ENCODE data around the gene RHBDD1.

Gene RHBDD1

DNA sequence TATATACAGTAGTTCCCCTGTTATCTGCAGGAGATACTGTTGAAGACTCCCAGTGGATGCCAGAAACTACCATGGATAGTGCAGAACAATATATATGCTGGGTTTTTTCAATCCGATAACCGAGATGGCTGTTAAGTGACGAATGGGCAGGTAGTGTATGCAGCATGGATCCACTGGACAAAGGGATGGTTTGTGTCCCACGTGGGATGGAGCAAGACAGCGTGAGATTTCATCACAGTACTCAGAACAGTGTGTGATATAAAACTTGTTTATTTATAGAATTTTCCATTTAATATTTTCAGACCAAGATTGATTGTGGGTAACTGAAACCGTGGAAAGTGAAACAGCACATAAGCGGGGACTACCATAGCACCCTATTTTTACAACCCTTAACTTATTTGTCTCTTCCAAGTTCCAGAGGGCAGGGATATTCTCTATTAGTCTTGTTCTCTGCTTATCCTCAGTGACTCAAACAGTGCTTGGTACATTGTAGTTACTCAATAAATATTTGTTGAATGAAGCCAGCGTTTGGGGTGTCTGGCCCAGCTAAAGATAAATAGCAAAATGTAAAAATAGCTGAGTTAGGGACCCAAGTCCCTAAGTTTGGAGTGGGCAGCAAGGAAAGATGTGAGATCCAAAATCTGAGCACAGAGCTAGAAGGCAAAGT lies 50.0 kb downstream of the RHBDD1 start:
- DNase-seq (ENCODE audit: low read depth), result no peak

DNA sequence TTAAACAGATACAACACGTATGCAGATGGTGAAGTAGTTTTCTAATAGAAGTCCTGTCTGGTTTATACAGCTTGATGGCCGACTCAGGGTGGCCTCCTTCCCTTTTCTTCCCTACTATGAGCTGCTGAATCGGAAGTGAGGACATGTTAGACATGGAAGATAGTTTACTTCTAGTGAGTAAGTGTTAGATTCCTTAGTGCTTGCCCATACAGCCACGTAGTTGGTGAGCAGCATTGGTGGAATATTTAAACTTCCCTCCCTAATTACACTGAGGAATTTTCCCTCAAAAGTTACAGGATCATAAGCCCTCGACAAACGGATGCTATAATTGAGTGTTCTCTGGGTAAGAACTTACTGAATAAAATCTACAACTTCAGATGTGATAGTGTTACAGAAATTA lies 52.1 kb downstream of the RHBDD1 start:
- DNase-seq (ENCODE audit: low read depth), result no peak

DNA sequence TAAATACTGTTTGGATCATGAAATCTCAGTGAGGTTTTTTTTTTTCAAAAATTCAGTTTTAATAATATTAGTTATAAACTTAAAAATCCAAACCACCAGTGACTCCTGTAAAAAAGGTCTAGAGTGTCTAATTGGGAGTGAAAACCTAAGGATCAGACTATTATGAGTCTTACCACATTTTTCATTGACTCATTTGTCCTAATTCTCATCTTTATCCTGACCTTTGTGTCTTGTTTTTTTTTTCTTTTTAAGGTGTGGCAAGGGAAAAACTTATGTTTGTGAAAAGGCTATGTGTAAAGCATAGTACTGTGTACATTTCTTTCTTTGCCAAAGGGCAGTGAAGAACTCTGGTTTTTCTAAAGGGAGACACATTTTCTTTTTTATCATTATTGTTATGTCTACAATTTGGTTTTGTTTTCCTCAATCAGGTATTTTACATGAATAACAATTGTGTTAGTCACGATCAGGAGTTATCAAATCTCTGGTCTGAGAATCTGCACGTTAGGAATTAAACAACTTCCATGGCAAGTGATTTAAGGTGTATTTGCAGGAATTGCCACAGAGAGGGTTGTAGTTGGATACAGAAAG lies 52.6 kb downstream of the RHBDD1 start:
- no peak for DNase-seq (ENCODE audit: low read depth)

DNA sequence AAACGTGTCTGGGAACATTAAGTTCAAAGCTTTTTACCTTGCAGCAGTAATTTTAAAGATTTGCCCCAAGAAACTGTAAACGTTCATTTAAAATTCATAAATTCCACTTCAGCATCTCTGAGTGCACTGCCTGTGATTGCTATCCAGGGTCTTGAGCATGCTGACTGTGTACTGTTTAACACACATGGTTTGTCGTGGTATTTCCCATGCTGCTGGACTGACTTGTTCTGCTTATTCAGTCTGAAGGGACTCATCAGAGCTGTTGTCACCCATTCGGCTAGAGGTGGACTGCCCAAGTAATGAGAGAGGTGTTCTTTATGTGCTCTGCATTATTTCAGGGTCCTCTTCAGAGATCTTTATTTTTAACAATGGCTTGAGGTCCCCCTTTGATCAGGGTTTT lies 53.1 kb downstream of the RHBDD1 start:
- DNase-seq (ENCODE audit: low read depth), result no peak

DNA sequence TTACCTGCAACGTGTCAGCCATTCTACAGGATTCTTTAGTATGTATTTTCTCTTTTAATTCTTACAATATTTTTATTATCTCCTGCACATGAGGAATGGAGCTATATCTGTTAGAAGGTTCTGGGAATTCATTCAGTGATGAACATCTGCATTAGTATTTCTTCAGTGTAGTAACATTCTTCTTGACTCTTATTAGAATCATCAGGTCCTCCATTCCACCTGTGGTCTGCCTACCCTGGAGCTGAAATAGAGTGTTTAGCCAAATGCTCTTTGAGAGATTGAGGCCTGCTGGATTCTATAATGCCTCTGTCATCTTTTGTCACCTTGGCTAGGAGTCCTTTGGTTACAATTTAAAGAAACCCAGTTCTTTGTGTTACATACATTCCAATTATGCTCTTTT lies 54.4 kb downstream of the RHBDD1 start:
- no peak for DNase-seq (ENCODE audit: low read depth)

DNA sequence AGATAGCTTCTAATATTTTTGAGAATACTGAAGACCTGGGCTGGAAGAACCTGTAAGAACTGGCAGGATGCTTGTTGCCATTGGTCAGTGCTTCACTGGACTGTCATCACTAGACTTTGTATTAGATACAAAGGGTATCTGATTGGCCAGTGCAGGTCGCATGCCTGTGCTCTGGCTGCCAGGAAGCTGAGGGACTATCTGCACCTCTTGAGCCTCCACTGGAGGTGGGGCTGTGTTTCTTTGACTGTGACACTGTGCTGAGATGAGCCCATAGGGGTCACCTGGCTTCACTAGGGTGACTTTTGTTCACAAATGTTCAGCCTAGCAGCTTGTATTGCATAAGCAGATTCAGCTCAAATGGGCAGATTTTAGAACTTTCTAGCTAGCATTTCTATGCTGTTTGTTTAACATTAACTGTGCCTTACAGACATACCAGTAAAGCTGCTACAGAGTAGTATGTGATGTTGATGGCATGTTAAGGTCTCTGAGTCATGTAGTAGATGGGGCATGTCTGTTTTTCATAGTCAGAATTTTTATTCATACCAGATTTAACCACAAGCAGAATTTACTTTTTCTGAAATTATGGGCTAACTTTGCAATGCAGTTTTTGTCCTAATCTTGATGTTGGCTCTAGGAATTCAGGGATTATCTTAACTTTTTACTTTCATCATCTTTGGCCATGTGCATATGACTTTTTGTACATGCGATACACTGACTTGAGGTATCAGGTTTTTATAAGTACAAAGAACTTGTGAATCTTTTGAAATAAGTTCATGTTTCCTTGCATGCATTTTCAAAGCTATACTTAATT lies 56.1 kb downstream of the RHBDD1 start:
- no peak for DNase-seq (ENCODE audit: low read depth)

DNA sequence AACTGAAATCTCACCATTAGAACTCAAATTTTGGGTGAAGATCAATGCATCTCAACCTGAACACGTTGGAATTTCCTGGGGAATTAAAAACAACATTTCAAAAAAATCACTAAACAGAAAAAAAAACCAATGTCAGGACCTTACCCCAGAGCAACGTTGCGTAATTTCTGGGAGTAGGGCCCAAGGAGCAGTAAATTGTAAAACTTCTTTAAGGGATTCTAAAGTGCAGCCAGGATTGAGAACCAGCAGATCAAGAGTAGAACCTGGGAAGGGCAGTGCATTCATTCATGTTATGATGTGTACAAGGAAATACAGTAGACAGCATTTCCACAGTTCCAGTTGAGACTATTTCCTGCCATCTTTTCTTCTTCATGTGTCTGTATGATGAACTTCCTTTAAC lies 56.9 kb downstream of the RHBDD1 start:
- no peak for DNase-seq (ENCODE audit: low read depth)

DNA sequence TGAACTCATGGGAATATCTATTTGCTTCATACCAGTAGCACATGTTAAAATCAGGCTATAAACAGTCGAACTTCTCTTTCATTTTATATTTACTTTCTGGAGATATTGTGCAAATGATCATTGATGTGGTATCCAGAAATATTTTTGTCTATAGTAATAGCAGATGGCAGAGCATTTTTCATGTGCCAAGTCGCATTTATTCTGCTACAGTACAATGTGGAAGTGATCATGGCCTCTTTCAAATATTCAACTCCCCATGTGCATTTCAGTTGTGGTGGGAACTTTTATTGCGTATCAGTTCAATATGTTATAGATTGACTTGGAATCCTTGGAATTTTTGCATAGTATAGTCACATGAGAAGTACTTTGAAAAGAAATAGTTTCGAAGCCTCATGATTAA lies 57.4 kb downstream of the RHBDD1 start:
- no peak for DNase-seq (ENCODE audit: low read depth)

DNA sequence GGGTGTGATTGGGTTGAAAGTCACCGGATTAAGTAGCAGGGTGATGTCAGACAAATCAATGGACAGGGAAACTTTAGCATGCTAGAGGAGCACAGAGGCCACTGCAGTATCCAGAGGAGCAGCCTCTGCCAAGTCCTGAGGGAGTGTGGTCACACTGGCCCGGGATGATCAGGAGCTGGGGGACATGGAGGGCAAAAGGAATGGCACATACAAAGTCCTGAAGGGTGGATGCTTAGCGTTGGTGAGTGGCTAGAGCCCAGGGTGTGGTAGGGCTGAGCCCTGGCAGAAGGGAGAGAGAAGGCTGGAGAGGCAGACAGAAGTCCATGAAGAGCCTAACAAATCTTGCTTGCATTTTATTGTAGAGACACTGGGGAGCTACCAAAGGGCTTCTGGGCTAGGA lies 58.9 kb downstream of the RHBDD1 start:
- DNase-seq (ENCODE audit: low read depth), result no peak

DNA sequence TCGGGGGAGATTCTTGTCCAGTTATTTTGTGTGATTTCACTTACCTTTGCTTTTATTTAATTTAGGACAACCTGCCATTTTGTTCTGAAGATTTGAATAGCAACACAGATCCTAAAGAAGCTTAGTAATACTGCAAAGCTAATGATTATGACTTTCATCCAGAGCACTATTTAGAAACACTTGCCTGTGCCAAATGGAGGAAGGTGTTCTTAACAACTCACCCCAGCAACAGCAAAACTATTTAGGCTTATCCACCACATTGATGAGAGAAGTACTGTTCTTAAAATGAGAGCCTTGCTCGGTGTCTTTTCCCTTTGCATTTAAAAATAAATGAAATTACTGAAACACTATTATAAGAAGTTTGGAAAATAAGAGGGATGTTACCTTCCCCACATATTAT lies 59.7 kb downstream of the RHBDD1 start:
- no peak for DNase-seq (ENCODE audit: low read depth)

DNA sequence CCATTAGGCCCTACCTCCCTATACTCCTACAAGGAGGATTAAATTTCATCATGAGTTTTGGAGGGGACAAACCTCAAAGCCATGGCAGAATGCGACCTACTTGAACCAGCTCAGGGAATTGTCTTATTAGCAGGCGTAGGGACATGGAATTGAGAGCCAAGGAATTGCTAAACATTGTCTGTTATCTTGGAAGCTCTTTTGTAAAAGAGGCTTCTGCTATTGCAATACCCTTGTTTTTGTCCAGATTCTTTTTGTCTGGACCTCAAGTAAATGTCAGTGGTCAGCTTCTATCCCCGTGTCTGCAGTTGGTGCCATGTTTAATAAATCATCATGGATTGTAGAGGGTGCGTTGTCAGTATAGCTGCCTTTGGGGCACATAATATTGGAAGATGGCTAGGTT lies 62.3 kb downstream of the RHBDD1 start:
- DNase-seq (ENCODE audit: low read depth), result no peak

DNA sequence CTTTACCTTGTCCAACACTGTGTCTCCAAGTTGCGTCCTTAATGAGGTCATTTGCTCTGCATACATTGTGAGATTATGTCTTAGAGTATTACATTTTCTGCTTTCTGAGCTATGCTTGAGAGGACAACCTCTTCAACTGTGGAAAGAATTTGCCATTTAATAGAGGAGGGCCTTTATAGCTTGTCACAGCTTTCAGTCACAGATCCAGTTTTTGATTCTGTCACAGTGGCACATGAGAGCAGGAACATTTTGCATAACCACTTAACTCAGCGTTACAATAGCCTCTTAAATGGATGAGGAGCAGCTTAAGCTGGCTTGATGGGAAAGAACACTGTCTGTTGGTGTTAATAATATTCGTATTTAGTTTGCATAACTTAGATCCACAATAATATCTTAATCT lies 63.0 kb downstream of the RHBDD1 start:
- DNase-seq (ENCODE audit: low read depth), result no peak

DNA sequence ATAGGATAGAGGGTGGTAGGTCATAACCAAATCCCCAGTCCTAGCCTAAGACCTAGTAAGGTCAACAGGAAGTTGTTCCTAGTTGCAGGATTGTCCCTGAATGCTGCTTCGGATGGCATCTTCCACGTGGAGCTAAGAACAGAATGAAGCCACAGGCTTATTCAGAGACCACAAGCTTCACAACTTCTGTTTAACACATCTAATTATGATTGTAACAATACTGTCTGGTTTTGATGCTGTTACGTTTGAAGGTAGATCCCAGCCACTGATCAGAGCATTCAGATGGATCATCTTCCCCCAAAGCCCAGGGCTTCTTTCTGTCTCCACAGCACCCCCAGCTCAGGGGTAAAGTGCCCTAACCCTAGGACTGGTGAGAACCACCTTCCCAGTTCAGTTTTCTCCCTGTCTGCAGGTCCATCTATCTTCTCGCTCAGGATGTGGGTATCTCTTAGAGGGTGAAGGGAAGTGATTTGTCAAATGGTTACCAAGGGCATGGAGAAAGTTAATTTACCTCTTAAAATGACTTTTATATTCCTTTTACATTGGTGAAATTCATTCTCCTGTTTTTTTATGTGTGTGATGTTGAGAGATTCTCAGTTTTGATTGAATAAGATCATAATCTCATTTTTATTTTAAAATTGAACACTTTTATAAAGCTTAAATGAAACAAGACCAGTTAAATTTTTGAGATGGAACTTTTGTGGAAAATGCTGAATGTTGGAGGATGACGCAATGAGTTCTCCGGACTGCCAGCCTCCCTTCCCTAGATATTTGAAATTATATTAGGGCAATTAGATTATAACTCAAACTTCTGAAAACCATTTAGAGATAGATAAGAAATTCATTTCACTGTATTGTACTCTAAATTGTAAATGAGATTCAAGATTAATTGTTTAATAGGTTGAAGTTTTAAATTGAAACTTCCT lies 66.5 kb downstream of the RHBDD1 start:
- DNase-seq (ENCODE audit: low read depth), result no peak

DNA sequence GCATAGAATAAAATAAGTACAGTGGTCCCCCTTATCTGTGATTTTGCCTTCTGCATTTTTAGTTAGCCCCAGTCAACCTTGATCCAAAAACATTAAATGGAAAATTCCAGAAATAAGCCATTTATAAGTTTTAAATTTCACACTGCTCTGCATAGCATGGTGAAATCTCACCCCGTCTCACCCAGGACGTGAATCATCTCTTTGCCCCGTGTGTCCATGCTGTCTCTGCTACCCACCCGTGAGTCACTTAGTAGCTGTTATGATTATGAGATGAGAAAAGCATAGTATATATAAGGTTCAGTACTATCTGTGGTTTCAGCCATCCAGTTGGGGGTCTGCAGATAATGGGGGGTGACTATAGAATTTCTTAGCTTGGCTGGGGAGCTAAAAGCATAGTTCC lies 67.3 kb downstream of the RHBDD1 start:
- no peak for DNase-seq (ENCODE audit: low read depth)

DNA sequence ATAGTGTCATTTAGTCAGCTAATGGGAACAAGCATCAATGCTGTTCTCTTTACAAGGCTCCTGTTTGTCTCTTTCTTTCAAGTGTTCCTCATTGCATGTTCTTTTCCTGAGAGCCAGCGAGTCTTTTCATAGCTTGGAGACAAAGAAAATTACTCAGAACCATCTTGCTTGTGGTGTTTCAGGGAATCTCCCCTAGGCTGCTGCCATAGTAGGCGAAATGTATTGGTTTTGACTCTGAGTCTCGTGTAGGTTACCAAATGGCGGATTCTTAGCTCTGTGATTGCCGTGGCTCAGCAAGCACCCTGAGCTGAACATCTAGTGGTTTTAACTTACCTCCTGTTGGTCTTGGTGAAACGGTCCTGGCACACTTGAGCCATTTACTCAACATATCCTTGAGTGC lies 68.7 kb downstream of the RHBDD1 start:
- DNase-seq (ENCODE audit: low read depth), result no peak

DNA sequence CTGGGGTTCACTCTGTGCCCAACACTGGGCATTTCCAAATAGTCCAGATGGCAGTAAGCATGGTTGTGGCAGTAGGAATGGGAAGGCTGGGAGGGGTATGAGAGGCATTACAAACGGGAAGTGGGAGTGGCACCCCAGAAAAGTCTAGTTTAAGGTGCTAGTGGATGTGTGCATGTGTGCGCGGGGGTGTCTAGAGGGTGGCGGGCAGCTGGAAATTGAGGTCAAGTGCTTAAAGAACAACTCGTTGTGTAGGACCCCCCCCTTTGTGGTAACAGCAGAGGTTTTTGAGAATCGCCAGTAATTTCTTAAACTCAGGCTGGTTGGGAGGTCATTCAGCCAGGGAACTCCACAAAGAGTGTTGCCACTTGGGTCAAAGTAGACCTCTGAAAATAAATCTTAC lies 69.9 kb downstream of the RHBDD1 start:
- no peak for DNase-seq (ENCODE audit: low read depth)

DNA sequence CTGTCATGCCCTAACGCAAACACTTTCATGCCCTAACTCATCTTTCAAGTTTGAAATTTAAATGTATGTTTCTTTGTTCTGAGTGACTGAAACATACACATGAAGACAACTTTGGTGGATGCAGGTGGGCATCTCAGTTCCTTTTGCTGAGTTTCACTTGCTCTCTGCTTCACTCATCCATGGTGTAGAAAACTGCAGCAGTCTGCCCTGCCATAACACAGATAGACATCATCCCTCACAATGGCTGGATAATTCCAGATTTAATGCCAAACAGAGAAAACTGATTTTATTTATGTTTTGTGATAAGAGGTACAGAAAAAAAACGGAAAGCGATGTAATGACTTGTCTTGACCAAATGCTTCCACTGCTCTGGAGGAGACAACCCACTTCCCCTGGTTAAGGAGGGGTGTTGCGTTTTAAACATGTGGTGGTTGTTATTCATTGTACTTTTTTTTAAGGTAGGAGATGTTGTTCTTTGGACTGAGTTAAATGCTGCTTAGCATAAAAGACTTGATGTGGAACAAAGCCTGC lies 70.4 kb downstream of the RHBDD1 start:
- no peak for DNase-seq (ENCODE audit: low read depth)

DNA sequence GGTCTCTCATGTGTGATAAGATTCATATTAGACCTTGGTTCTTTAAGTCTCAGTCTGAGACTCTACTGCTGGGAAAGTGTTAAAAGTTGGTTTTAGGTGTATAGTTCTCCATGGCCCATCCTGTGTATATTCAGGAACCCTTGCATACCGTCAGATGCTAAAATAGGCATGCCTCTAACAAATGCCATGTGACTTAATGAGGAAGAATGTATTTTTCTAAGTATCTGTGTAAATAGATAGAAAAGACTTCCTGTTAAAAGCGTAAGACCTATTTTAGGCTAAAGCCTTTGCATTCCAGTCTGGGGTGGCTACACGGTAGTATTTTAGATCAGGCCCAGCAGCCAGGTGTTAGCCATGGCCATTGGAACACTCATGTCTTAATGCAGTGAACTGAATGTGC lies 73.3 kb downstream of the RHBDD1 start:
- DNase-seq (ENCODE audit: low read depth), result no peak

DNA sequence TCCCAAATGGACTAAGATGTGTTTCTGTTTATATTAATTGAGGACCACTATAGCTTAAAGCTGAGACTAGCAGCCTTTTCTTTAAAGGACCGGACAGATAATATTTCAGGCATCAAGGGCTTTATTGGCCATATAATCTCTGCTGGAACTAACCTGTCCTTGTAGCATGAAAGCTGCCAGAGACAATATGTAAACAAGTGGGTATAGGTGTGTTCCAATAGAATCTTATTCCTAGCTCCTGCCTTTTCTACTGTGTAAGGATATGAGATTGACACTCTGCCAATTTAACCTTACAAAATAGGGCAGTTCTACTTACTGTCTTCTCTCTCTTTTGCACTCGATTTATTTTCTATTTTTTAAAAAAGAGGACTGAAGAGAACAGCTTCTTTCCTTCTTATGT lies 74.0 kb downstream of the RHBDD1 start:
- DNase-seq (ENCODE audit: low read depth), result no peak

DNA sequence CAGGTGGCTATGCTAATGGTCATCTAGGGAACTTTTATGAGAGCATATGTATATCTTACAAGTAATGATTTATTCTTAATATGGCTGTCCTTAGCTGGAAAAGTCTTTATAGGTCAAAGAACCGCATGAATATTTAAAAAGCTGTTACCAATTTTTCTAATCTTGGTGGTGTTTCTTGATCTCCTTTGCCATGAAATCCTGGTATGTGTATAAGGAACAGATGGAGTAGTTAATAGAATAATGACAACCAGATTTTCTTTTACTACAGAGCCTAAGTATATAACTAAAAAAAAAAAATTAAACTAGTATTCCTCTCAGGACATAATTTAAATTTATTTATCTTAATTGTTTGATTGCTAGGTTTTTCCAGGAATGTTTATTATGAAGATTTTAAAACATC lies 74.5 kb downstream of the RHBDD1 start:
- no peak for DNase-seq (ENCODE audit: low read depth)

DNA sequence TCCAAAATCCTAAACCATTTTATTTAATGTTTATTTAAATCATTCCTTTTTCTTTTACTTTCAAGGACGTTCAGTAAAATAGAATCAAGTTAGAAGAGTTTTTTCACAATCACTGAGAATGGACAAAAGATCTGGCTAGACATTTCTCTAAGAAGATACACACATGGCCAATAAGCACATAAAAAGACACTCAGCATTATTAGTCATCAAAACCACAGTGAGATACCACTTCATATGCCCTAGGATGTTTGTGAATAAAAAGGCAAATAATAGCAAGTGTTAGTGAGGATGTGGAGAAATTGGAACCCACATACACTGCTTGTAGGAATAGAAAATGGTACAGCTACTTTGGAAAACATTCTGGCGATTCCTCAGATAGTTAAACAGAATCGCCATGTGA lies 76.1 kb downstream of the RHBDD1 start:
- DNase-seq (ENCODE audit: low read depth), result no peak

DNA sequence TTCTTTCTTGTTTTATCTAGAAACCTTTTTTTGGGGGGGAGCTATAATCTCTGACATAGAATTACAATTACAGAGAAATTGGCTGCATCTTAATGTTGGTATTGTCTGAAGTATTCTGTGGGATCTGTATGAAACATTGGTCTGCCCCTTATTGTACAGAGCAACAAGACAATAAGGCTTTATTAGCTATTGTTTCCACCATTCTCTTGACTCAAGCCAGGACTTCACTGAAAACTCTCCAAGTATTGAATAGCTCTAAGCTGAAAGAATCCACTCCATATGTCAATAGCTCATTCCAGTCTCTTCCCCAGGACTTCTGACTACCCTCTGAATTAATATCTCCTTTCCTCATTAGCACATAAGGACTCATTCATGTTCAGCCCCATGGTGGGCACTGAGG lies 77.8 kb downstream of the RHBDD1 start:
- DNase-seq (ENCODE audit: low read depth), result no peak

Data from T follicular helper cell (primary cell).